ENCODE data around the gene YOD1. TPM values are rescaled to one million over a fixed set of nuclear protein-coding genes. Genes with fewer than 3 reads are reported as not detected.

The YOD1 gene
- total RNA-seq, 1 donor from 2014 or later: 9.0 TPM

GRCh38 chr1:207029701-207030521 lies 21.1 kb downstream of the YOD1 start:
- no peak for DNase-seq (ENCODE audit: low spot score)
- TF ChIP-seq CTCF (IDR thresholded peaks at IDR 0.05; ENCODE audit: unreplicated experiment): no peak
- no peak overlapping the region for H3K4me3 Mint-ChIP-seq (ENCODE audit: unreplicated experiment)
- peaks cover 5% of the 10 kb centered on the region for H3K27me3 Mint-ChIP-seq (ENCODE audit: unreplicated experiment)
- no peak overlapping the region for H3K27ac Mint-ChIP-seq (ENCODE audit: unreplicated experiment)
- H3K9me3 Mint-ChIP-seq (ENCODE audit: unreplicated experiment): no peaks in the 10 kb centered on the region
- H3K36me3 Mint-ChIP-seq (ENCODE audit: low read depth, unreplicated experiment): no peaks in the 10 kb centered on the region
- H3K4me1 Mint-ChIP-seq (ENCODE audit: unreplicated experiment): peaks cover 18% of the 10 kb centered on the region

DNA sequence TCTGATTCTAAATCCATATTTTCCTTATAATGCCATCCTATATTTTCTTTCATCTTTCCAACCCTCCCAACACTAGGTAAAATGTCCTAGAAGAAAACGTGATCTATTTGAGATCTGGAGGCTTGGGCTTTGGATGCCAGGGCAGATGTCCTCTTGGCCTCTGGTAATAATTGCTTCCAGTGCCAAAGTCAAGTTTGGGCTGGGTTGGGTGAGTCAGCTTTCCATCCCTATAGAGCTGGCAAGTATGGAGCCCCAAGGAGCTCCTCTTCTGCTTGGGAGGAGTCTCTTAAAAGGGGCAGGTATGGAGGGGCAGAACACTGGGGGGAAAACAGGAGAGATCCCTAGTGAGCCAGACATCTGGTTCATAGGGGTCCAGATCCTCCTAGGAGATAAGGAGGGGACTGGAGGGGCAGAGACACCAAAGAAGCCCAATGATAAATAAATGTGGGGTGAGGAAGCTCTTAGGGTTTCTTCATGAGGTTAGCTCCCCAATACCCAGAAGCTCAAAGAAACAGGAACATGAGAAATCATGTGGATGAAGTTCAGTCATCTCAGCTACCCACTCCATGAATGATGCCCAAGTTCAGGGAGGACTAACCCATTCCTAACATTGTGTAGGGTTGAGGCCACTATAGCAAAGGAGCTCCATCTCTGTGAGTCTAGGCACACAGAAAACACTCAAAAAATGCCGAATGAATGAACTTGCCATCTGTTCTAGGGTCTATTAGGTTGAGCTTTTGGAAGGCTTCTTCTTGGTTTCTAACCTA lies 21.9 kb downstream of the YOD1 start:
- TF ChIP-seq CTCF (IDR thresholded peaks at IDR 0.05; ENCODE audit: unreplicated experiment): no peak
- Mint-ChIP-seq H3K4me1 (ENCODE audit: unreplicated experiment) (peaks cover 18% of the 10 kb centered on the region), H3K9me3 (ENCODE audit: unreplicated experiment) (no peaks in the 10 kb centered on the region), H3K27me3 (ENCODE audit: unreplicated experiment) (peaks cover 7% of the 10 kb centered on the region), H3K4me3 (ENCODE audit: unreplicated experiment) (no peak overlapping the region), H3K36me3 (ENCODE audit: low read depth, unreplicated experiment) (no peaks in the 10 kb centered on the region), H3K27ac (ENCODE audit: unreplicated experiment) (no peak overlapping the region)
- DNase-seq (ENCODE audit: low spot score): no peak

DNA sequence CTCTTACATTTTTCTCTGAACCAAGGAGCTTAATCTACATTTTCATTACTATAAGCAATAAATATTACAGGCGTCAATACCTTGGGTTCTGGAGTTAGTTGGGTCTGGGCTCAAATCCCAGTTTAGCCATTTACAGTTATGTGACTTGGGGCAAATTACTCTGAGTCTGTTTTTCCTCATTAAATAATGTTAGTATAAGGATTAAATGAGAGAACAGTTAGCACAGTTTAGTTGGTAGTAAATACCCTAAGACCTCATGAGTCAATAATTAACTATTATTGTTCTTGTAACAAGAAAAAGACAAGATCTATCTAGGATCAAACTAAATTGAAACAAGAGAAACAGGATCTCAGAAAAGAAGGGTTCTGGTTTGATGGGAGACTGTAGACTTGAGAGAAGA lies 23.1 kb downstream of the YOD1 start:
- DNase-seq (ENCODE audit: low spot score): no peak
- H3K9me3 Mint-ChIP-seq (ENCODE audit: unreplicated experiment): no peaks in the 10 kb centered on the region
- TF ChIP-seq CTCF (IDR thresholded peaks at IDR 0.05; ENCODE audit: unreplicated experiment): no peak
- peaks cover 7% of the 10 kb centered on the region for H3K27me3 Mint-ChIP-seq (ENCODE audit: unreplicated experiment)
- no peak overlapping the region for H3K27ac Mint-ChIP-seq (ENCODE audit: unreplicated experiment)
- no peak overlapping the region for H3K4me3 Mint-ChIP-seq (ENCODE audit: unreplicated experiment)
- H3K4me1 Mint-ChIP-seq (ENCODE audit: unreplicated experiment): peaks cover 18% of the 10 kb centered on the region
- no peaks in the 10 kb centered on the region for H3K36me3 Mint-ChIP-seq (ENCODE audit: low read depth, unreplicated experiment)

DNA sequence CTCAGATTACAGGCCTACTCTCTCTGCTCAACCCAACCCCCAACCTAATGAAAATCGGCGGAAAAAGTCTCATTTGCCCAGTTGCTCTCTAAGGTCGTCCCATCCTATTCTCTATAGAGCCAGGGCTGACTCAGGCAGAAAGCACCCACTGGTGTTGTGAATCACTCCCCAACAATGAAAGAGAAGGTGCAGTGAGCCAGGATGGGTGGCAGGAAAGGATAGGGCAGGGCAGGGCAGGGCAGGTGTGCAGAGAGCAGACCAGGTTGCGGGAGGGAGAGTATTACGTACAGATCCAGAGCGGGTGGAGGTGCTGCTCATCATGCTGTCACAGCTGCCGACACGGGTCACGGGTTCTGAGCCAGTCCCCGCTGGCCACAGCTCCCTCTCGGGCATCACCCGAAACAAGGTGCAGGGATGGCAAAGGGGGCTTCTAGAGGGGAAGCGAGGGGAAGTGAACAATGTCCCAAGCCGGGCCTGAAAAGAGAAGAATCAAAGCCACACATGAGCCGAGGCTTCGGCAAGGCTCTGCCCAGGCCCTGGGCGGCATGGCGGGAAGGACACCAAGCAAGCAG lies 23.7 kb downstream of the YOD1 start:
- no peak for DNase-seq (ENCODE audit: low spot score)
- Mint-ChIP-seq H3K36me3 (ENCODE audit: low read depth, unreplicated experiment) (no peaks in the 10 kb centered on the region), H3K9me3 (ENCODE audit: unreplicated experiment) (no peaks in the 10 kb centered on the region), H3K4me1 (ENCODE audit: unreplicated experiment) (peaks cover 15% of the 10 kb centered on the region), H3K27ac (ENCODE audit: unreplicated experiment) (no peak overlapping the region), H3K4me3 (ENCODE audit: unreplicated experiment) (no peak overlapping the region), H3K27me3 (ENCODE audit: unreplicated experiment) (peaks cover 7% of the 10 kb centered on the region)
- TF ChIP-seq CTCF (IDR thresholded peaks at IDR 0.05; ENCODE audit: unreplicated experiment): no peak
